ENCODE measurements around the gene CCDC8.

GRCh38 chr19:46372901-46373490 lies 40.4 kb downstream of the CCDC8 start:
- TF ChIP-seq POLR2AphosphoS5 (IDR thresholded peaks at IDR 0.05) (no peak), POLR2A (IDR thresholded peaks at IDR 0.05) (no peak)

Measured in upper lobe of left lung (tissue), 4 donors.